Measurements from ENCODE around the gene LAMB4.

Gene LAMB4, protein sequence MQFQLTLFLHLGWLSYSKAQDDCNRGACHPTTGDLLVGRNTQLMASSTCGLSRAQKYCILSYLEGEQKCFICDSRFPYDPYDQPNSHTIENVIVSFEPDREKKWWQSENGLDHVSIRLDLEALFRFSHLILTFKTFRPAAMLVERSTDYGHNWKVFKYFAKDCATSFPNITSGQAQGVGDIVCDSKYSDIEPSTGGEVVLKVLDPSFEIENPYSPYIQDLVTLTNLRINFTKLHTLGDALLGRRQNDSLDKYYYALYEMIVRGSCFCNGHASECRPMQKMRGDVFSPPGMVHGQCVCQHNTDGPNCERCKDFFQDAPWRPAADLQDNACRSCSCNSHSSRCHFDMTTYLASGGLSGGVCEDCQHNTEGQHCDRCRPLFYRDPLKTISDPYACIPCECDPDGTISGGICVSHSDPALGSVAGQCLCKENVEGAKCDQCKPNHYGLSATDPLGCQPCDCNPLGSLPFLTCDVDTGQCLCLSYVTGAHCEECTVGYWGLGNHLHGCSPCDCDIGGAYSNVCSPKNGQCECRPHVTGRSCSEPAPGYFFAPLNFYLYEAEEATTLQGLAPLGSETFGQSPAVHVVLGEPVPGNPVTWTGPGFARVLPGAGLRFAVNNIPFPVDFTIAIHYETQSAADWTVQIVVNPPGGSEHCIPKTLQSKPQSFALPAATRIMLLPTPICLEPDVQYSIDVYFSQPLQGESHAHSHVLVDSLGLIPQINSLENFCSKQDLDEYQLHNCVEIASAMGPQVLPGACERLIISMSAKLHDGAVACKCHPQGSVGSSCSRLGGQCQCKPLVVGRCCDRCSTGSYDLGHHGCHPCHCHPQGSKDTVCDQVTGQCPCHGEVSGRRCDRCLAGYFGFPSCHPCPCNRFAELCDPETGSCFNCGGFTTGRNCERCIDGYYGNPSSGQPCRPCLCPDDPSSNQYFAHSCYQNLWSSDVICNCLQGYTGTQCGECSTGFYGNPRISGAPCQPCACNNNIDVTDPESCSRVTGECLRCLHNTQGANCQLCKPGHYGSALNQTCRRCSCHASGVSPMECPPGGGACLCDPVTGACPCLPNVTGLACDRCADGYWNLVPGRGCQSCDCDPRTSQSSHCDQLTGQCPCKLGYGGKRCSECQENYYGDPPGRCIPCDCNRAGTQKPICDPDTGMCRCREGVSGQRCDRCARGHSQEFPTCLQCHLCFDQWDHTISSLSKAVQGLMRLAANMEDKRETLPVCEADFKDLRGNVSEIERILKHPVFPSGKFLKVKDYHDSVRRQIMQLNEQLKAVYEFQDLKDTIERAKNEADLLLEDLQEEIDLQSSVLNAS (N-terminal part only)

GRCh38 chr7:108130261-108130660, at the start of gene LAMB4:
LAMB4 (minus strand) TSS chr7:108130361; CDS start chr7:108123164, 7,197 bp downstream.
- DNase-seq, result no peak

- no peak for DNase-seq
These were observed 48.2 kb upstream of the LAMB4 start for GRCh38 chr7:108178398-108178797.

GRCh38 chr7:108171164-108171563, 41.0 kb upstream of the LAMB4 start:
- no peak for DNase-seq

DNA sequence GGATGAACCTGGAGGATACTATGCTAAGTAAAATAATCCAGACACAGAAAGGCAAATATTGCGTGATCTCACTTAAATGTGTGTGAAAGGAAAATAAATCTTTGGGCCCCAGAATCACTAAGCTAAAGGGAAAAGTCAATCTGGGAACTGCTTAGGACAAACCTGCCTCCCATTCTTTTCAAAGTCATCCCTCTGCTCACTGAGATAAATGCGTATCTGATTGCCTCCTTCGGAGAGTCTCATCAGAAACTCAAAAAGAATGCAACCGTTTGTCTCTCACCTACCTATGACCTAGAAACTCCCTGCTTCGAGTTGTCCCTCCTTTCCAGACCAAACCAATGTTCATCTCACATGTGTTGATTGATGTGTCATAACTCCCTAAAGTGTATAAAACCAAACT, 40.1 kb upstream of the LAMB4 start:
- no peak for DNase-seq

DNA sequence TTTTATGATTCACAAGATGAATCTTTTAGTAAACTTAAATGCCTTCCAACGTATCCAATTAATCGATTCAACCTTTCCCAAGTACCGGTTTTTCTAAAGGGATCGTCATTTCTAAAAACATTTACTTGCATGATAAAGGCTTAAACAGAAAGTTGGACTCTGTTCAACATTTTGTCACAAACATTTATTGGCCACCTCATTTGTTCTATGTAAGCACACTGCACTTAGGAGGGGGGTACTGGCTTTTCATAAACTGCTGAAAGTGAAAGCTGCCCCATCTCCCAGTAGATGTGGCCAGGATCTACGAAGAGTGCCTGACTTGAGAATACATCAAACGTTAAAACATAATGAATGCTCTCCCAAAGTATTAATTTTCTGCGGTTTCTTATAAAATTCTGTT, 37.3 kb upstream of the LAMB4 start:
- DNase-seq, result no peak

- no peak for DNase-seq
These were observed 36.5 kb upstream of the LAMB4 start for GRCh38 chr7:108166687-108167086.

GRCh38 chr7:108165723-108166122, 35.6 kb upstream of the LAMB4 start:
- DNase-seq, result peak; percentile 29

DNA sequence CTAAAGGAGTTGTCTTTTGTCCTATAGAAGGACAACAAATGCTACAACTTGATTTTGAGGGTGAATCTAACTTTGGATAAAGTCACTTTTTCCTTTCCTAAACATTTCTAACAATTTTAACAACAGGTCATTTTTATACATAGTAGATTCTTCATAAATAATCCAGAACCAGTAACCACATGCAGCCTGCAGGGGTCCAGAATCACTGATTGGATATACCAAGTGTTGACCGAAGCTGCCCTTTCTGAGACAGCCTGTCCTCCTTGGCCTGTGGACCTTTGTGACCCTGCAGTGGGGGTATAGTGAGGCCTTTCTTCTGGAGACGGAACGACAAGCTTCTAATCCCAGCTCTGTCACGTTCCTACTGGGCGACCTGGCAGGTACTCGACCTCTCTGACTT, 34.8 kb upstream of the LAMB4 start:
- no peak for DNase-seq

- DNase-seq, result no peak
These were observed 34.2 kb upstream of the LAMB4 start for GRCh38 chr7:108164342-108164741.

- DNase-seq, result no peak
These were observed 28.6 kb upstream of the LAMB4 start for GRCh38 chr7:108158776-108159175.

DNA sequence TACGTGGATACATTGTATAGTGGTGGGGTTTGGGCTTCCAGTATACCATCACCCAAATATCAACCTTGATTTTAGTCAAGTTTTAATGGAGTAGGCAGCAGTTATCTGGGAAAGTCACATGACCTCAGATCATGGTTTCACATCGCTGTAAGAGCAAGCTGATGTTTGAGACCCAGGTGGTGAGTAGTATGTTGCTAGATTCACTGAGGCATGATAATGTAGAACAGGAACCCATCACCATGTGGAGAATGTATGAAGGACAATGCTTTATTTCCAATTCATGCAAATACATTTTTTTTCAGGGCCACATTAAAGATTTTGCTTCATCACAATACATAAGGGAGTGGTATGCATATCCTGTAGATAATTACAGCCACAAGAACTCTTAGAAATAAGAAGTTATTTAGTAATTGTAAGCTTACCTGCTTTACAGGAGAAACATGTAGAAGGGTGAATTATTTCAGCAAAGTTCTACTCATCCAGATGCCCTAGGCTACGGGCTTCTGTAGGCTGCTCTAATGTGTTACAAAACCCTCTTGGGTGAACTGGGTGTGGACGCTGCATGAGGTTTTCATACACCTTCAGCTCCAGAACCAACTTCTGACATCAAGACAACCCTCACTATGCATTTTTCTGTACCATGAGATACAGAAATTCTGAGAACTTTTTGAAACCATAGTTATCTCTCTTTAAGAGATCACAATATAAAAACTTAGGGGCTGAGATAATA, 27.6 kb upstream of the LAMB4 start:
- DNase-seq, result no peak

- DNase-seq, result no peak
These were observed 26.9 kb upstream of the LAMB4 start for GRCh38 chr7:108156897-108157605.

DNA sequence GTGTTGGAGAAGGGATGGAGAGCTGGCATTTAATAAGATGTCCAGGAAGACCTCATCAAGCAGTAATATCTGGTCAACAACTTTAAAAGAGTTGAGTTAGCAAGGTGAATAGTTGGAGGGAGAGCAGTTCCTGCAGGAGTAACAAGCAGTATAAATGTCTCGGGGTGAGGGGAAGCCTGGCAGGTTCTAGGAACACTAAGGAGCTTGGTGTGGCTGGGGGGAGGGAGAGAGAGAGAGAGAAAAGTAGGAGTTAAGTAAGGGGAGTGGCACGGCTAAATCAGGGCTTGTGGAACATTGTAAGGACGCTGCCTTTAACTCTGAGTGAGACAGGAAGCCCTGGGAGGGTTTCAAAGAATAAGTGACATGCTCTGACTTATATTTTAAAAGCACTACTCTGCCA, 22.0 kb upstream of the LAMB4 start:
- DNase-seq, result no peak

- no peak for DNase-seq
These were observed 19.7 kb upstream of the LAMB4 start for GRCh38 chr7:108149908-108150307.

- DNase-seq, result no peak
These were observed 19.0 kb upstream of the LAMB4 start for GRCh38 chr7:108149119-108149518.

DNA sequence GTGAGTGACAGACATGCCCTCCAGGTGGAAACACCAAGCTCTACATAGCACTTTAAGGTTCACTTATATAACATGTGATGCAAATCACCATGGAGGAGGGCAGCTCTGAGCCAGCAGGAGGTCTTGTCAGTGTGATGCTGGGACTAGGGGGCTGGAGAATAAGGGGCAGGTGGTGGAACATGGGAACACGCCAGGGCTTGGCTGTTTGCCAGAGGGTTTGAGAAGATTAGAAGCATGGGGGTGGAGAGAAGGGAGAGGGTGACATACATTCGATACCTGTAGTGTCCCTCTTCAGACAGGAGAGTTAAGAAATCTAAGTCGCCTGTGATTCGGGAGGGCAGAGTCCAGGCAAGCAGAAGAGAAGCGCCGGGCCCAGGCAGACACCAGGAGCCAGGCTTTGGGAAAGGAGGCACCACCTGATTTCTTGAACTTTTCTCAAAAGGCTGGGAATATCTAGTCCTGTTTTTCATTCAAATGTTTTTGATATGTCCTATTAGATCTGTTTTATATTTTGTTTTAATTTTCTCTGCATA, 16.9 kb upstream of the LAMB4 start:
- DNase-seq, result no peak

DNA sequence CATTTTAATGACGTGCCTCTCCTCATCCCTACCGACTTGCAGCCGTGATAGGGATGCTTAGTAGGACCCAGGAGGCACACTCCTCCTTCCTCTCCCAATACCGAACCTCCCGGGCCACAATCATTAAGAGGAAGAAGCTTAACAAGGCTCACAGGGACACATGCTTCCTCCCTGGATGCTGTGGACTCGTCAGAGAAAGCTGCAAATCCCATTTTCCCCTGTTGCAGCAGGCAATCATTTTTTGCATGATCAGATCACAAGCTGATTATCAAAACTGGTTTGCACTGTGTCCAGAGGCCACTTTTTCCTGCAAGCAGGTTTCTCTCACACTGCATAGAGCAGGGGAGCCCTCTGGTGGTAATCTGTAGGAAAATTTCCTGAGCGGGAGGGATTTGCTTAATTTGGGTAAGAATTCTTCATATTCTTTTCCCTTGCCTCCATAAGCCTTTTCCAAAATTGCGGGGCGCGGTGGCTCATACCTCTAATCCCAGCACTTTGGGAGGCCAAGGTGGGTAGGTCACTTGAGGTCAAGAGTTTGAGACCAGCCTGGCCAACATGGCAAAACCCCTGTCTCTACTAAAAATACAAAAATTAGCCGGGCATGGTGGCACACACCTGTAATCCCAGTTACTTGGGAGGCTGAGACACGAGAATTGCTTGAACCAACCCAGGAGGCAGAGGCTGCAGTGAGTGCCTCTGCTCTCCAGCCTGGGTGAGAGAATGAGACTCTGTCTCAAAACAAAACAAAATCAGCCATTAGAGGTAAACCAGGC, 16.1 kb upstream of the LAMB4 start:
- peak; percentile 87 for DNase-seq

- no peak for DNase-seq
These were observed 15.2 kb upstream of the LAMB4 start for GRCh38 chr7:108145401-108145800.

- no peak for DNase-seq
These were observed 14.8 kb upstream of the LAMB4 start for GRCh38 chr7:108144931-108145330.

- DNase-seq, result no peak
These were observed 13.7 kb upstream of the LAMB4 start for GRCh38 chr7:108143658-108144420.
